Upper lobe of right lung (tissue), 1 donor: ENCODE data around the gene TRMT61A. TPM values are rescaled to one million over a fixed set of nuclear protein-coding genes. Genes with fewer than 3 reads are reported as not detected.

Experiments
- ATAC-seq: fragments of 200-7000 bp; cut with Tn5 transposase; one replicate; pipeline ENCODE4 v1.9.1; 2020; ENCODE audit warnings: mild to moderate bottlenecking, moderate library complexity
- DNase-seq: peaks from one replicate; pipeline ENCODE4 v3.0.0-alpha.2; 2020
- H3K27ac ChIP-seq: fragments of 200-600 bp; one replicate; pipeline ENCODE4 v1.8.0; 2022
- H3K27me3 ChIP-seq: fragments of 200-600 bp; one replicate; pipeline ENCODE4 v1.8.0; 2022; ENCODE audit warnings: mild to moderate bottlenecking
- H3K36me3 ChIP-seq: fragments of 200-600 bp; one replicate; pipeline ENCODE4 v1.8.0; 2022
- H3K4me1 ChIP-seq: fragments of 200-600 bp; one replicate; pipeline ENCODE4 v1.8.0; 2022
- H3K4me3 ChIP-seq: fragments of 200-600 bp; one replicate; pipeline ENCODE4 v1.8.0; 2022; ENCODE audit warnings: mild to moderate bottlenecking
- H3K9me3 ChIP-seq: fragments of 200-600 bp; one replicate; pipeline ENCODE4 v1.8.0; 2022
- intact Hi-C: fragments of 100-400 bp; cut with DNase I; formaldehyde crosslinking; loops from one replicate; pipeline ENCODE4 v1.11.0; 2022
- total RNA-seq: library from RNA; stranded (reverse); fragmentation: NEBNext Ultra II Directional; extraction: Animal tissue kit (Norgen Biotek cat#: 25700); gene quantifications from one replicate; pipeline ENCODE4 v1.2.1, GENCODE V29; 2021
- TF ChIP-seq, protein P1 (sequence below): fragments of 200-600 bp; IDR thresholded peaks from one replicate; pipeline ENCODE4 v1.8.0; 2022; ENCODE audit warnings: antibody characterized with exemption
- donor health status: DM: no; HTN: yes; CAD: no; lungs with severe emphysema.

The TRMT61A gene
- total RNA-seq, 1 donor from 2014 or later = 11.6 TPM

DNA sequence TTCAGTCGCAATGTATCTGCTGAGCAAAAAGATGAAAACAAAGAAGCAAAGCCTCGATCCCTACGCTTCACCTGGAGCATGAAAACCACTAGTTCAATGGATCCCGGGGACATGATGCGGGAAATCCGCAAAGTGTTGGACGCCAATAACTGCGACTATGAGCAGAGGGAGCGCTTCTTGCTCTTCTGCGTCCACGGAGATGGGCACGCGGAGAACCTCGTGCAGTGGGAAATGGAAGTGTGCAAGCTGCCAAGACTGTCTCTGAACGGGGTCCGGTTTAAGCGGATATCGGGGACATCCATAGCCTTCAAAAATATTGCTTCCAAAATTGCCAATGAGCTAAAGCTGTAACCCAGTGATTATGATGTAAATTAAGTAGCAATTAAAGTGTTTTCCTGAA is 26.1 kb upstream of the TRMT61A start:
- no peak for ATAC-seq
- no peak for DNase-seq
- Histone ChIP-seq H3K36me3 (peaks cover 78% of the 10 kb centered on the region), H3K27ac (no peak overlapping the region), H3K4me1 (peaks cover 6% of the 10 kb centered on the region), H3K27me3 (no peaks in the 10 kb centered on the region), H3K4me3 (no peak overlapping the region), H3K9me3 (no peaks in the 10 kb centered on the region)
- intact Hi-C loops = loop anchor here (5.0 kb wide), 1 partner anchor 44 kb away; no protein-coding TSS in a partner anchor
- TF ChIP-seq, protein P1, sequence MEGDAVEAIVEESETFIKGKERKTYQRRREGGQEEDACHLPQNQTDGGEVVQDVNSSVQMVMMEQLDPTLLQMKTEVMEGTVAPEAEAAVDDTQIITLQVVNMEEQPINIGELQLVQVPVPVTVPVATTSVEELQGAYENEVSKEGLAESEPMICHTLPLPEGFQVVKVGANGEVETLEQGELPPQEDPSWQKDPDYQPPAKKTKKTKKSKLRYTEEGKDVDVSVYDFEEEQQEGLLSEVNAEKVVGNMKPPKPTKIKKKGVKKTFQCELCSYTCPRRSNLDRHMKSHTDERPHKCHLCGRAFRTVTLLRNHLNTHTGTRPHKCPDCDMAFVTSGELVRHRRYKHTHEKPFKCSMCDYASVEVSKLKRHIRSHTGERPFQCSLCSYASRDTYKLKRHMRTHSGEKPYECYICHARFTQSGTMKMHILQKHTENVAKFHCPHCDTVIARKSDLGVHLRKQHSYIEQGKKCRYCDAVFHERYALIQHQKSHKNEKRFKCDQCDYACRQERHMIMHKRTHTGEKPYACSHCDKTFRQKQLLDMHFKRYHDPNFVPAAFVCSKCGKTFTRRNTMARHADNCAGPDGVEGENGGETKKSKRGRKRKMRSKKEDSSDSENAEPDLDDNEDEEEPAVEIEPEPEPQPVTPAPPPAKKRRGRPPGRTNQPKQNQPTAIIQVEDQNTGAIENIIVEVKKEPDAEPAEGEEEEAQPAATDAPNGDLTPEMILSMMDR = no peak

DNA sequence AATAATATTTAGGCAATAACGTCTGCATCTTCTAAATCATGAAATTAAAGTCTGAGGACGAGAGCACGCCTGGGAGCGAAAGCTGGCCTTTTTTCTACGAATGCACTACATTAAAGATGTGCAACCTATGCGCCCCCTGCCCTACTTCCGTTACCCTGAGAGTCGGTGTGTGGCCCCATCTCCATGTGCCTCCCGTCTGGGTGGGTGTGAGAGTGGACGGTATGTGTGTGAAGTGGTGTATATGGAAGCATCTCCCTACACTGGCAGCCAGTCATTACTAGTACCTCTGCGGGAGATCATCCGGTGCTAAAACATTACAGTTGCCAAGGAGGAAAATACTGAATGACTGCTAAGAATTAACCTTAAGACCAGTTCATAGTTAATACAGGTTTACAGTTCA is 25.7 kb upstream of the TRMT61A start:
- no peak overlapping the region for H3K27ac ChIP-seq
- DNase-seq = no peak
- H3K4me1 ChIP-seq = peaks cover 6% of the 10 kb centered on the region
- TF ChIP-seq, protein P1 = no peak
- H3K4me3 ChIP-seq = no peak overlapping the region
- intact Hi-C loops = loop anchor here (5.0 kb wide), 1 partner anchor 44 kb away; no protein-coding TSS in a partner anchor
- no peak for ATAC-seq
- H3K36me3 ChIP-seq = peaks cover 78% of the 10 kb centered on the region
- no peaks in the 10 kb centered on the region for H3K27me3 ChIP-seq
- H3K9me3 ChIP-seq = no peaks in the 10 kb centered on the region

DNA sequence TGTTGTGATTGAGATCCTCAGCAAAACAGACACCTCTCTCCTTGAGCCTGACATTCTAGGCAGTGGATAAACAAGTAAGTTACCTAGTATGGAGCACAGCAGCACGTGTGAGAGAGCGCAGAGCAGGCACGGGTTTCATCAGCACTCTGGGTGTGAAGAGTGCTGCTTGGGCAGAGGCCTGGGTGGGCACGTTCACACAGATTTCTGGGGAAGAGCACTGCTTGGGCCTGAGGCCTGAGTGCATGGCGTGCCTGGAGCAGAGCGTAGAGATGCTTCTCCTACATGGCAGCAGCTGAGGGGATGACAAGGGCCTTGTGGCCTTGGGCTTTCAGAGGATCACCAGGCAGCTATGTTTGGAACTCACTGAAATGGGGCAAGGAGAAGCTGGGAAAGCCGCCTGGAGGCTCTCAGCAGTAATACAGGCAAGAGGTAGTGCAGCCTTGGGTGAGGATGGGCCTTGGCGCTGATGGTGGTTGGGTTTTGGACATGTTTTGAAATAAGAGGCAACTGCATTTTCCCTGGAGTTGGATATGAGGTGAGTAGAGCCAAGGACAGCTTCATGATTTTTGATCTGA is 23.9 kb upstream of the TRMT61A start:
- DNase-seq = no peak
- intact Hi-C loops = loop anchor here (5.0 kb wide), 1 partner anchor 42 kb away; no protein-coding TSS in a partner anchor
- TF ChIP-seq, protein P1 = no peak
- Histone ChIP-seq H3K4me1 (peaks cover 6% of the 10 kb centered on the region), H3K36me3 (peaks cover 73% of the 10 kb centered on the region), H3K27ac (no peak overlapping the region), H3K9me3 (no peaks in the 10 kb centered on the region), H3K4me3 (no peak overlapping the region), H3K27me3 (no peaks in the 10 kb centered on the region)
- no peak for ATAC-seq

DNA sequence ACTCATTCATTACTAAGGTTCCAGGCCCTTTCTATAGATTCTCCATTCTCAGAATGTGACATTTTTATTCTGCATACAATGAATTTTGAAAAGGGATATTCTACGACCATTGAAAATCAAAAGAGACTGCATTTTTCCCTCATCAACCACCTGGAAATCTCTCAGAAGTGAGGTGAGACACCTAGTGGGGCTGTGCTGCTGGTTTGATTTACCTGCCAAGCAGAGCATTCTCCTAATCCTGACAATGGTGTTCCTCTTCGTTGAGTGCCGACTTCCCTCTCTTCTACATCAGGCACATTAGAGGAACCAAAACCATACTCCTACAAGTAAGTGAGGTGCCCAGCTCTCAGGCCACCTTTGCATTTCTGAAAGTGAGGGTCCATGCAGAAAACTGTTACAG is 21.2 kb upstream of the TRMT61A start:
- TF ChIP-seq, protein P1 = no peak
- no peaks in the 10 kb centered on the region for H3K27me3 ChIP-seq
- H3K36me3 ChIP-seq = peaks cover 66% of the 10 kb centered on the region
- no peaks in the 10 kb centered on the region for H3K9me3 ChIP-seq
- H3K4me3 ChIP-seq = no peak overlapping the region
- DNase-seq = no peak
- H3K4me1 ChIP-seq = peaks cover 6% of the 10 kb centered on the region
- H3K27ac ChIP-seq = no peak overlapping the region
- no peak for ATAC-seq
- intact Hi-C loops = no loop called here

DNA sequence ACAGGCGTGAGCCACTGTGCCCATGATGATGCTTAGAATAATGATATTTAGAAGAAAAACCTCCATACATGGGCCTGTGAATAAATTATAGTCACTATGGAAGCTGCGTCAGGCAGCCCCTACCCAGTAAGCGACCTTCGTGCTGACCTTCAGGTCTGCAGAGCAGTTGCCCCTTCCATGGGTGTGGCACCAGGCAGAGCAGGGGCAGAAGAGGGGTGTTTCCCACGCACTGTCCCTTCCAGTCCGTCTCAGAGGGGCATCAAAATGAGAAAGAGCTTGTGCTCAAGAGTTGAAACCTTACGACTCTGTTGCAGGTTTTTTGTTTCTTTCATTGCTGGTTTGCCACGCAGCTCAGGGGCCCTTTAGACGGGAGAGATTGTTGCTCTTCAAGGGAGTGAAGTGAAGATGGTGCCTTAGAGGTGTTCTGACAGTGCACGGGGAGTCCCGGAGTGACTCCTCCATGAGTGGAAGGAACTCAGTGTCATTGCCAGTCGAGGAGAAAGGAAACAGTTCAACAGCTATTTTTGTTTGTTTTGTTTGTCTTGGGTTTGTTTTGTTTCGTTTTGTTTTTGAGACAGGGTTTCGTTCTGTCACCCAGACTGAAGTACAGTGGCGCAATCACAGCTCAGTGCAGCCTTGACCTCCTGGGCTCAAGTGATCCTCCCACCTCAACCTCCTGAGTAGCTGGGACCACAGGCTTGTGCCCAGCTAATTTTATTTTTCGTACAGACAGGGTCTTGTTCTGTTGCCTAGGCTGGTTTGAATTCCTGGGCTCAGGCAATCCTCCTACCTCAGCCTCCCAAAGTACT is 20.3 kb upstream of the TRMT61A start:
- Histone ChIP-seq H3K4me3 (no peak overlapping the region), H3K27me3 (no peaks in the 10 kb centered on the region), H3K27ac (no peak overlapping the region), H3K4me1 (peaks cover 16% of the 10 kb centered on the region), H3K36me3 (peaks cover 56% of the 10 kb centered on the region), H3K9me3 (no peaks in the 10 kb centered on the region)
- ATAC-seq (no peak), DNase-seq (no peak)
- TF ChIP-seq, protein P1 = no peak
- intact Hi-C loops = no loop called here
